GM19035 (cell line): ENCODE results near the gene ADIPOR2.
"Not testable (repeated sequence)": the region's sequence is repeated elsewhere in the genome, so short reads cannot be mapped to it uniquely, and the experiment has no call there.

Experiments used
- ATAC-seq: cut with Tn5 transposase; IDR thresholded peaks from one replicate; pipeline ENCODE4 v1.9.1; 2021; ENCODE audit not compliant: unreplicated experiment

ADIPOR2 gene

GRCh38 chr12:1702713-1703112 lies 11.8 kb downstream of the ADIPOR2 start:
- ATAC-seq = no peak

GRCh38 chr12:1703771-1704722 lies 13.2 kb downstream of the ADIPOR2 start:
- ATAC-seq = no peak

GRCh38 chr12:1705774-1706631 lies 15.1 kb downstream of the ADIPOR2 start:
- no peak for ATAC-seq

- no peak for ATAC-seq
Measured at GRCh38 chr12:1706632-1706980, 15.7 kb downstream of the ADIPOR2 start.

- no peak for ATAC-seq
Measured at GRCh38 chr12:1707051-1707450, 16.2 kb downstream of the ADIPOR2 start.

- not testable (repeated sequence) for ATAC-seq
Measured at GRCh38 chr12:1709968-1710367, 19.1 kb downstream of the ADIPOR2 start.

GRCh38 chr12:1710870-1711269 lies 20.0 kb downstream of the ADIPOR2 start:
- ATAC-seq = not testable (repeated sequence)

GRCh38 chr12:1711536-1712211 lies 20.8 kb downstream of the ADIPOR2 start:
- not testable (repeated sequence) for ATAC-seq

- not testable (repeated sequence) for ATAC-seq
Measured at GRCh38 chr12:1712305-1712704, 21.4 kb downstream of the ADIPOR2 start.

- ATAC-seq = not testable (repeated sequence)
Measured at GRCh38 chr12:1712852-1713251, 22.0 kb downstream of the ADIPOR2 start.

- not testable (repeated sequence) for ATAC-seq
Measured at GRCh38 chr12:1713783-1714348, 23.0 kb downstream of the ADIPOR2 start.

GRCh38 chr12:1715459-1715858 lies 24.6 kb downstream of the ADIPOR2 start:
- not testable (repeated sequence) for ATAC-seq

GRCh38 chr12:1716215-1716862 lies 25.5 kb downstream of the ADIPOR2 start:
- no peak for ATAC-seq

- no peak for ATAC-seq
Measured at GRCh38 chr12:1716911-1717310, 26.0 kb downstream of the ADIPOR2 start.

- ATAC-seq = no peak
Measured at GRCh38 chr12:1719139-1719538, 28.3 kb downstream of the ADIPOR2 start.

GRCh38 chr12:1720494-1720893 lies 29.6 kb downstream of the ADIPOR2 start:
- no peak for ATAC-seq

GRCh38 chr12:1723721-1724120 lies 32.9 kb downstream of the ADIPOR2 start:
- no peak for ATAC-seq

GRCh38 chr12:1724250-1724649 lies 33.4 kb downstream of the ADIPOR2 start:
- ATAC-seq = no peak

- ATAC-seq = no peak
Measured at GRCh38 chr12:1726753-1727152, 35.9 kb downstream of the ADIPOR2 start.

- no peak for ATAC-seq
Measured at GRCh38 chr12:1728824-1729223, 38.0 kb downstream of the ADIPOR2 start.
